ENCODE measurements around the gene VSTM4. TPM values are rescaled to one million over a fixed set of nuclear protein-coding genes. Genes with fewer than 3 reads are reported as not detected.

Gene VSTM4
- total RNA-seq, 1 donor = 10.1 TPM

DNA sequence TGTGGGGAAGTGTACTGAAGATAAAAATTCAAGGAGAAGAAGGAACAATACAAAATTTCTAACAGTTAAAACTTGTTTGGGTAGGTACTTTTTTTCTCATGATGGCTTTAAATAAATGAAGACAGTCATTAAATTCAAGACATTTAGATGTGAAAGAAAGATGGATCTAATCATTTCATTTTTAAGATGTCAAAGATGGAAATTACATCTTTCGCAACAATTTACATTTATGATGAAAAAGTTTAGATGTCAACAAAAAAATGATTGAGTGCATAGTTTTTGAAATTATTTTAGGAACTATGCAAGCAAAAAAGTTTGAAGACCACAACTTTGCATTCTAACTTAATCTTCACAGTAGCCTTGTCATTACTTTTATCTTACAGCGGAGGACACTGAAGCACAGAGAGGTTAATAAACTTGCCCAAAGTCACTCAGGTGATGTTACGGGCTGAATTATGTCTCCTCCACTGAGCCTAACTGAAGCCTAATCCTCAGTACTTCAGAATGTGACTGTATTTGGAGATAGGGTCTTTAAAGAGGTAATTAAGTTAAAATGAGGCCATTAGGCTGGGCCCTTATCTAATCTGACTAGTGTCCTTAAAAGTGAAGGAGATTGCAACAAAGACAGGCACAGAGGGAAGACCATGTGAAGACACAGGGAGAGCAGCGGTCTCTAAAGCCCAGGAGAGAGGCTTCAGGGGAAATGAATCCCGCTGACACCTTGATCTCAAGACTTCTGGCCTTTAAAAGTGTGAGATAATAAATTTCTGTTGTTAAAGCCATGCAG, 48.2 kb downstream of the VSTM4 start:
- Histone ChIP-seq H3K36me3 (ENCODE audit: insufficient read depth, low read length) (no peaks in the 10 kb centered on the region), H2AFZ (ENCODE audit: low read length) (no peak overlapping the region), H3K79me2 (ENCODE audit: insufficient read depth, low read length) (no peaks in the 10 kb centered on the region), H3K4me1 (ENCODE audit: insufficient read depth, low read length) (no peaks in the 10 kb centered on the region), H3K4me2 (ENCODE audit: insufficient read depth, low read length) (no peak overlapping the region), H3K4me3 (ENCODE audit: insufficient read depth, low read length) (no peak overlapping the region), H3K27me3 (ENCODE audit: insufficient read depth, low read length) (no peaks in the 10 kb centered on the region), H3K27ac (ENCODE audit: low read depth, low read length) (no peak overlapping the region), H4K20me1 (ENCODE audit: insufficient read depth, low read length) (peaks cover 6% of the 10 kb centered on the region), H3K9me3 (ENCODE audit: low read depth, low read length) (no peaks in the 10 kb centered on the region)
- no peak for DNase-seq (ENCODE audit: insufficient read length, low spot score, missing footprints)
- TF ChIP-seq, protein P1, sequence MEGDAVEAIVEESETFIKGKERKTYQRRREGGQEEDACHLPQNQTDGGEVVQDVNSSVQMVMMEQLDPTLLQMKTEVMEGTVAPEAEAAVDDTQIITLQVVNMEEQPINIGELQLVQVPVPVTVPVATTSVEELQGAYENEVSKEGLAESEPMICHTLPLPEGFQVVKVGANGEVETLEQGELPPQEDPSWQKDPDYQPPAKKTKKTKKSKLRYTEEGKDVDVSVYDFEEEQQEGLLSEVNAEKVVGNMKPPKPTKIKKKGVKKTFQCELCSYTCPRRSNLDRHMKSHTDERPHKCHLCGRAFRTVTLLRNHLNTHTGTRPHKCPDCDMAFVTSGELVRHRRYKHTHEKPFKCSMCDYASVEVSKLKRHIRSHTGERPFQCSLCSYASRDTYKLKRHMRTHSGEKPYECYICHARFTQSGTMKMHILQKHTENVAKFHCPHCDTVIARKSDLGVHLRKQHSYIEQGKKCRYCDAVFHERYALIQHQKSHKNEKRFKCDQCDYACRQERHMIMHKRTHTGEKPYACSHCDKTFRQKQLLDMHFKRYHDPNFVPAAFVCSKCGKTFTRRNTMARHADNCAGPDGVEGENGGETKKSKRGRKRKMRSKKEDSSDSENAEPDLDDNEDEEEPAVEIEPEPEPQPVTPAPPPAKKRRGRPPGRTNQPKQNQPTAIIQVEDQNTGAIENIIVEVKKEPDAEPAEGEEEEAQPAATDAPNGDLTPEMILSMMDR (IDR thresholded peaks at IDR 0.05; ENCODE audit: extremely low read depth, low read depth, low read length) = no peak

DNA sequence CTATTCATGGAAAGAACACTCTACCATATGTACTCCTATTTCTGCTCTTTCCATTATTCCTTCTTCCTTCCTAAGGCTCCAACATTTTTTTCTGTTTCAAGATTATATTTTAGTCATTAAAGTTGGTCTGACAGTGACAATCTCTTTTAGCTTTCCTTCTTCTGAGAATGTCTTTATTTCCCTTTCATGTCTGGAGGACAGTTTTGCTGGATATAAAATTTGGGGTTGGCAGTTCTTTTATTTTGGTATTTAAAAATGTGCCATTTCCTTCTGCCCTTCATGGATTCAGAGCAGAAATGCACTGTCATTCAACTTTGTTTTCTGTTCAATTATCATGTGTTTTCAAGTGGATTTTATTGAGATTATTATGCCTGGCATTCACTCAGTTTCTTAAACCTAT, 53.1 kb downstream of the VSTM4 start:
- Histone ChIP-seq H3K79me2 (ENCODE audit: insufficient read depth, low read length) (no peaks in the 10 kb centered on the region), H3K9me3 (ENCODE audit: low read depth, low read length) (no peaks in the 10 kb centered on the region), H4K20me1 (ENCODE audit: insufficient read depth, low read length) (no peaks in the 10 kb centered on the region), H3K36me3 (ENCODE audit: insufficient read depth, low read length) (no peaks in the 10 kb centered on the region), H3K4me2 (ENCODE audit: insufficient read depth, low read length) (no peak overlapping the region), H3K4me3 (ENCODE audit: insufficient read depth, low read length) (no peak overlapping the region), H3K4me1 (ENCODE audit: insufficient read depth, low read length) (peaks cover 2% of the 10 kb centered on the region), H3K27ac (ENCODE audit: low read depth, low read length) (no peak overlapping the region), H2AFZ (ENCODE audit: low read length) (no peak overlapping the region), H3K27me3 (ENCODE audit: insufficient read depth, low read length) (no peaks in the 10 kb centered on the region)
- no peak for DNase-seq (ENCODE audit: insufficient read length, low spot score, missing footprints)
- TF ChIP-seq, protein P1 (IDR thresholded peaks at IDR 0.05; ENCODE audit: extremely low read depth, low read depth, low read length) = no peak

GRCh38 chr10:49061667-49062066, 53.7 kb downstream of the VSTM4 start:
- Histone ChIP-seq H3K9me3 (ENCODE audit: low read depth, low read length) (no peaks in the 10 kb centered on the region), H3K4me3 (ENCODE audit: insufficient read depth, low read length) (no peak overlapping the region), H3K79me2 (ENCODE audit: insufficient read depth, low read length) (no peaks in the 10 kb centered on the region), H3K27me3 (ENCODE audit: insufficient read depth, low read length) (no peaks in the 10 kb centered on the region), H4K20me1 (ENCODE audit: insufficient read depth, low read length) (no peaks in the 10 kb centered on the region), H3K4me1 (ENCODE audit: insufficient read depth, low read length) (peaks cover 2% of the 10 kb centered on the region), H3K36me3 (ENCODE audit: insufficient read depth, low read length) (no peaks in the 10 kb centered on the region), H3K27ac (ENCODE audit: low read depth, low read length) (no peak overlapping the region), H2AFZ (ENCODE audit: low read length) (no peak overlapping the region), H3K4me2 (ENCODE audit: insufficient read depth, low read length) (no peak overlapping the region)
- TF ChIP-seq, protein P1 (IDR thresholded peaks at IDR 0.05; ENCODE audit: extremely low read depth, low read depth, low read length) = no peak
- no peak for DNase-seq (ENCODE audit: insufficient read length, low spot score, missing footprints)

DNA sequence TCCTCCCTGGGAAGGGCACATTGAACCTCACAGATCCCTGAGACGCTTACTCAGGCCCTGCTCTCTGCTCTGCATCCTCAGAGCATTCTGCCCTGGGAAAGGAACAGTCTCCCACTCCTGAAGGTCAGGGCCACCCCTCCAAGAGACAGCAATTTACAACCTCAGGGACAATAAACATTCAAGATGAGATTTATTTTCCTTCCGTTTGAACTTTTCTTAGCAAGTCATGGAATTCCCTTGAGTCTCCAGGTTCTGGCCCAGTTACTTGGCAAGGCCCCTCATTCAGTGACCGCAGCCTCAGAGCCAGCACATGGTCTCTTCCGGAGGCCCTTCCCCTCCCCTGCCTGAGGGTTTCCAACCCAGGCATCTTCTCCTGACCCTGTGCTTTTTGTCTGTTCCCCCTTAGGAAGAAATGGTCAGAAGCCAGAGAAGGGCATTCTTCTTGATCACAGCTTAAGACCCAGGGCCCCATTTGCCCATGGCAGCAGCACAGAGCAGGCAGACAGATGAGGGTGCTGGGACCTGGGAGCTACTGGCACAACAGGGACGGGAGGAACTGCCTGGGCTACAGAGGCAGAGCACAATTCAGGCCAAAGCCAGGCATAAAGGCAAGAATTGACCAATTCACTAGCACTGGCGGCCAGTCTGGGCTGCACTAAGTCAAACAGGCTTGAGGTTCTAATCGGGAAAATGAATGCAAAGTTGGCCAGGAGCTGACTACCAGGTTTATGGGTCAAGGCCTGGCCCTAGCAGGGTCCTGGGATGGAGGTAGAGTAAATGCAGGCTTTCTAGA, 56.7 kb downstream of the VSTM4 start:
- H3K9me3 ChIP-seq (ENCODE audit: low read depth, low read length) = no peaks in the 10 kb centered on the region
- H3K4me1 ChIP-seq (ENCODE audit: insufficient read depth, low read length) = peaks cover 2% of the 10 kb centered on the region
- TF ChIP-seq, protein P1 (IDR thresholded peaks at IDR 0.05; ENCODE audit: extremely low read depth, low read depth, low read length) = no peak
- no peak overlapping the region for H3K4me2 ChIP-seq (ENCODE audit: insufficient read depth, low read length)
- H3K36me3 ChIP-seq (ENCODE audit: insufficient read depth, low read length) = no peaks in the 10 kb centered on the region
- H3K27me3 ChIP-seq (ENCODE audit: insufficient read depth, low read length) = no peaks in the 10 kb centered on the region
- no peak for DNase-seq (ENCODE audit: insufficient read length, low spot score, missing footprints)
- no peaks in the 10 kb centered on the region for H3K79me2 ChIP-seq (ENCODE audit: insufficient read depth, low read length)
- no peak overlapping the region for H3K27ac ChIP-seq (ENCODE audit: low read depth, low read length)
- no peak overlapping the region for H2AFZ ChIP-seq (ENCODE audit: low read length)
- peaks cover 4% of the 10 kb centered on the region for H4K20me1 ChIP-seq (ENCODE audit: insufficient read depth, low read length)
- no peak overlapping the region for H3K4me3 ChIP-seq (ENCODE audit: insufficient read depth, low read length)
